NCI-H1436 treated with DMSO at 0.1 percent for 48 hours (cell line): Measurements from ENCODE around the gene GABPB1.

Source experiments
- DNase-seq: peaks from one replicate; lab custom pipeline; 2025; lab: John Stamatoyannopoulos, UW

The GABPB1 gene

GRCh38 chr15:50344006-50344464 lies 11.0 kb downstream of the GABPB1 start:
- no peak for DNase-seq

GRCh38 chr15:50341616-50342136 lies 13.3 kb downstream of the GABPB1 start:
- no peak for DNase-seq

GRCh38 chr15:50340416-50340815 lies 14.6 kb downstream of the GABPB1 start:
- DNase-seq: no peak

- no peak for DNase-seq
Observed at GRCh38 chr15:50339717-50340116, 15.3 kb downstream of the GABPB1 start.

GRCh38 chr15:50335251-50335650 lies 19.7 kb downstream of the GABPB1 start:
- no peak for DNase-seq

GRCh38 chr15:50333229-50333628 lies 21.8 kb downstream of the GABPB1 start:
- no peak for DNase-seq

GRCh38 chr15:50330921-50331320 lies 24.1 kb downstream of the GABPB1 start:
- no peak for DNase-seq

- DNase-seq: no peak
Observed at GRCh38 chr15:50328116-50328515, 26.9 kb downstream of the GABPB1 start.

GRCh38 chr15:50321680-50322210 lies 33.3 kb downstream of the GABPB1 start:
- DNase-seq: no peak

- no peak for DNase-seq
Observed at GRCh38 chr15:50320504-50320903, 34.5 kb downstream of the GABPB1 start.

GRCh38 chr15:50318697-50319096 lies 36.3 kb downstream of the GABPB1 start:
- DNase-seq: no peak

- no peak for DNase-seq
Observed at GRCh38 chr15:50315814-50316630, 39.0 kb downstream of the GABPB1 start.

- DNase-seq: no peak
Observed at GRCh38 chr15:50312636-50313035, 42.4 kb downstream of the GABPB1 start.

- DNase-seq: no peak
Observed at GRCh38 chr15:50307799-50308198, 47.2 kb downstream of the GABPB1 start.

GRCh38 chr15:50304836-50305235 lies 50.2 kb downstream of the GABPB1 start:
- DNase-seq: no peak

- DNase-seq: no peak
Observed at GRCh38 chr15:50302581-50302980, 52.4 kb downstream of the GABPB1 start.

- DNase-seq: no peak
Observed at GRCh38 chr15:50298340-50298739, 56.7 kb downstream of the GABPB1 start.

- DNase-seq: no peak
Observed at GRCh38 chr15:50295966-50296365, 59.0 kb downstream of the GABPB1 start.

GRCh38 chr15:50289749-50290148 lies 65.2 kb downstream of the GABPB1 start:
- no peak for DNase-seq

GRCh38 chr15:50287324-50288116 lies 67.5 kb downstream of the GABPB1 start:
- no peak for DNase-seq

- no peak for DNase-seq
Observed at GRCh38 chr15:50281427-50281826, 73.6 kb downstream of the GABPB1 start.

- DNase-seq: no peak
Observed at GRCh38 chr15:50280271-50280670, 74.7 kb downstream of the GABPB1 start.

GRCh38 chr15:50278496-50278895 lies 76.5 kb downstream of the GABPB1 start:
- DNase-seq: no peak
